GM12878 (cell line): ENCODE results near the gene NR2F6. TPM values are rescaled to one million over a fixed set of nuclear protein-coding genes. Genes with fewer than 3 reads are reported as not detected.

Experiments used
- BMI1 ChIP-seq: fragments of 450-650 bp; IDR thresholded peaks from 2 replicates; pipeline ENCODE4 v1.6.1; 2016; ENCODE audit warnings: mild to moderate bottlenecking, moderate library complexity, borderline replicate concordance
- CREM ChIP-seq: IDR thresholded peaks from 2 replicates; pipeline ENCODE4 v1.6.1; 2014; ENCODE audit warnings: antibody characterized with exemption, low read depth
- EGR1 ChIP-seq, 2 experiments: IDR thresholded peaks; 1 replicate in 1 of 2; 2 replicates in 1 of 2; pipeline ENCODE4 v1.6.1; 2011 to 2012; ENCODE audit warnings: low read depth in 2 of 2, low read length in 2 of 2, borderline replicate concordance in 1 of 2, mild to moderate bottlenecking in 1 of 2, moderate library complexity in 1 of 2
- EZH2 ChIP-seq: IDR thresholded peaks from 2 replicates; pipeline ENCODE4 v1.6.1; 2012; ENCODE audit warnings: low read depth, mild to moderate bottlenecking, control low read depth, inconsistent platforms, low read length, borderline replicate concordance; ENCODE audit not compliant: control insufficient read depth
- IKZF1 ChIP-seq: fragments of 450-650 bp; conservative IDR thresholded peaks from 2 replicates; pipeline ENCODE4 v1.6.1; 2017; ENCODE audit warnings: antibody characterized with exemption, mild to moderate bottlenecking
- KDM1A ChIP-seq: fragments of 200-600 bp; sonication (generic); IDR thresholded peaks from 2 replicates; pipeline ENCODE4 v1.6.1; 2016; ENCODE audit warnings: borderline replicate concordance
- MEF2A ChIP-seq: IDR thresholded peaks from 2 replicates; pipeline ENCODE4 v1.6.1; 2011; ENCODE audit warnings: low read depth, mild to moderate bottlenecking, low read length, moderate library complexity; ENCODE audit not compliant: insufficient read depth
- NFYB ChIP-seq: IDR thresholded peaks from 2 replicates; pipeline ENCODE4 v1.6.1; 2011; ENCODE audit warnings: low read depth, mild to moderate bottlenecking, low read length, improper control_type of control experiment, moderate library complexity; ENCODE audit not compliant: insufficient read depth
- NRF1 ChIP-seq: conservative IDR thresholded peaks from 2 replicates; pipeline ENCODE4 v1.6.1; 2011; ENCODE audit warnings: mild to moderate bottlenecking, low read depth, low read length, improper control_type of control experiment
- POLR2A ChIP-seq: IDR thresholded peaks from 2 replicates; pipeline ENCODE4 v1.6.1; 2011; ENCODE audit warnings: low read depth, mild to moderate bottlenecking, low read length
- RELA ChIP-seq: fragments of 450-650 bp; IDR thresholded peaks from 2 replicates; pipeline ENCODE4 v1.8.0; 2014; ENCODE audit warnings: borderline replicate concordance; ENCODE audit not compliant: partially characterized antibody
- RFX5 ChIP-seq: IDR thresholded peaks from 2 replicates; pipeline ENCODE4 v1.6.1; 2011; ENCODE audit warnings: low read depth, low read length, improper control_type of control experiment
- RUNX3 ChIP-seq: IDR thresholded peaks from 2 replicates; pipeline ENCODE4 v1.6.1; 2012; ENCODE audit warnings: low read length, inconsistent platforms
- SIN3A ChIP-seq: IDR thresholded peaks from 2 replicates; pipeline ENCODE4 v1.6.1; 2012; ENCODE audit warnings: low read depth, low read length, improper control_type of control experiment
- SMAD1 ChIP-seq: fragments of 450-650 bp; IDR thresholded peaks from 2 replicates; pipeline ENCODE4 v1.6.1; 2018; ENCODE audit warnings: mild to moderate bottlenecking, low read depth; ENCODE audit not compliant: partially characterized antibody
- SREBF1 ChIP-seq: IDR thresholded peaks from 2 replicates; pipeline ENCODE4 v1.6.1; 2012; ENCODE audit warnings: mild to moderate bottlenecking, low read length
- SRF ChIP-seq, 2 experiments: IDR thresholded peaks; 2 replicates each; pipeline ENCODE4 v1.6.1; 2011; ENCODE audit warnings: low read depth in 2 of 2, low read length in 2 of 2, mild to moderate bottlenecking in 1 of 2, moderate library complexity in 1 of 2
- TAF1 ChIP-seq: IDR thresholded peaks from 2 replicates; pipeline ENCODE4 v1.6.1; 2011; ENCODE audit warnings: mild to moderate bottlenecking, low read depth, low read length, borderline replicate concordance
- TARDBP ChIP-seq: IDR thresholded peaks from 2 replicates; pipeline ENCODE4 v1.6.1; 2016; ENCODE audit warnings: borderline replicate concordance
- YY1 ChIP-seq: IDR thresholded peaks from 2 replicates; pipeline ENCODE4 v1.6.1; 2011; ENCODE audit warnings: low read depth, mild to moderate bottlenecking, low read length
- ZNF207 ChIP-seq: fragments of 450-650 bp; IDR thresholded peaks from 2 replicates; pipeline ENCODE4 v1.6.1; 2014; ENCODE audit warnings: antibody characterized with exemption, mild to moderate bottlenecking, borderline replicate concordance
- ZNF274 ChIP-seq: IDR thresholded peaks from one replicate; pipeline ENCODE4 v1.8.0; 2011; ENCODE audit not compliant: insufficient read length, insufficient read depth
- polyA plus RNA-seq, 11 experiments: library from polyadenylated mRNA; depleted of rRNA in 4 of 11; unstranded in 6 of 11; stranded (reverse) in 5 of 11; fragments of >200 nt; fragmentation: Nextera tagmentation in 4 of 11; fragmentation: Illumina TruSeq in 1 of 11; extraction: Ambion mirVana in 4 of 11; extraction: Trizol in 1 of 11; gene quantifications; 1 replicate in 1 of 11; 2 replicates in 10 of 11; pipeline versions ENCODE4 v1.2.1 to v1.2.3, GENCODE V29; 2011 to 2016; ENCODE audit warnings: inconsistent platforms in 2 of 11, missing spikeins in 2 of 11, low read depth in 1 of 11
- total RNA-seq, 4 experiments: library from RNA; depleted of rRNA in 3 of 4; stranded (reverse); fragments of >200 nt in 3 of 4; fragmentation: Illumina TruSeq in 1 of 4; extraction: Trizol in 1 of 4; gene quantifications; 2 replicates each; pipeline versions ENCODE4 v1.2.1 to v1.2.3, GENCODE V29; 2013 to 2021
- TF ChIP-seq, protein P1 (sequence below), 3 experiments: IDR thresholded peaks in 2 of 3; conservative IDR thresholded peaks in 1 of 3; 2 replicates each; pipeline ENCODE4 v1.5.1; 2011; ENCODE audit warnings: low read depth in 3 of 3, low read length in 3 of 3, mild to moderate bottlenecking in 3 of 3, control low read depth in 2 of 3, moderate library complexity in 2 of 3, inconsistent platforms in 1 of 3, mixed read lengths in 1 of 3; ENCODE audit not compliant: control insufficient read depth in 2 of 3, insufficient read depth in 1 of 3; ENCODE audit errors: extremely low read depth in 1 of 3
- TF ChIP-seq, protein P2 (sequence below): fragments of 150-350 bp; IDR thresholded peaks from 2 replicates; pipeline ENCODE4 v1.6.1; 2016; ENCODE audit warnings: low read depth, low read length
- TF ChIP-seq, protein P3 (sequence below): fragments of 450-650 bp; IDR thresholded peaks from 2 replicates; pipeline ENCODE4 v1.6.1; 2016; ENCODE audit warnings: mild to moderate bottlenecking

Gene NR2F6
- total and polyA plus RNA-seq, 10 of the 15 experiments (the other 5 are each of a cell fraction or from before 2014, with no cell fraction given) = 0.18 to 15.5 (median 6.1) TPM

DNA sequence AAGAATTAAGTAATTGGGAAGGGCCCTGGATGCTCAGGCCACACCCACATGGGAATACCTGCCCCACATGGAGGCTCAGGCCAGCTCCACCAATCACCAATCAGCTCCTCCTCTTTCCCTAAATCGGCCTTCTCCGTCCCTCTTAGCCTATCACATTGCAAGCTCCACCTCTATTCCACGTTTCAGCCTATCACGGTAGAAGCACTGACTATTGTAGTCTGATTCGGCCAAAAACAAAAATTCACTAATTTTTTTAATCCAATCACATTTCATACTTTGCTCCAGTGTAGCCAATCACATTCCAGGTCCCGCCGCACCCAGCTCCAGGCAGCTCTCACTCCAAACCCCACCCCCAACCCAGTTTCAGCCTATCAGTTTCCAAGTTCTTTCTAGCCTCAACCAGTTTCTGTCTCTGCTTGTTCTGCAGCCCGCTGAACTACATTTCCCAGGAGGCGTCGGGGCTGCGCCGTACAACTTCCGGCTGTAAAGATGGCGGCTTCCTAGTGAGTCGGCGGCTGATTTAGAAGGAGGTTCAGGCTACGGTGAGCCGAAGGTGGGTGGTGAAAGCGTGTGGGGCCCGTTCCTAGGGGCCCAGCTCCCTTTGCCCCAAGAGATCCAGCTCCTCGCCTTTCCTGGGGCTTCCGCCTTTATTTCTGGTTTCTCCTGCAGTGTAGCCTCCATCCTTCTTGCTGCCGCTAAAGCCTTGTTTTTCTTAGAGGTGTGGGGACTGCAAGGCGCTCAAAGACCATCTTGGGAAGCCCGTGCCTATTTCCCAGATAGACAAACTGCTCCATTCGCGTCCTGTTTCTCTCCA is 21.5 kb upstream of the NR2F6 start, which contains the start of gene BABAM1 (continued):
- TF ChIP-seq YY1 (peak; percentile 99), TARDBP (peak; percentile 62; the same call in 1 of the 2 replicates), SREBF1 (peak; percentile 53), MEF2A (no peak), KDM1A (no peak), RUNX3 (peak; percentile 46), RFX5 (peak; percentile 87), SIN3A (peak; percentile 75), NRF1 (no peak), CREM (peak; percentile 93), SRF (IDR thresholded peaks at IDR 0.05; ENCODE audit: low read depth in 2 of 2, low read length in 2 of 2) (peak in 1 of 2 experiments; percentile 64; a peak in 1 of 4 replicates), ZNF274 (no peak), POLR2A (peak; percentile 84), IKZF1 (peak; percentile 92), EZH2 (peak; percentile 100), TAF1 (peak; percentile 95), NFYB (peak; percentile 97), SMAD1 (no peak), ZNF207 (peak; percentile 73; the same call in 1 of the 2 replicates), EGR1 (IDR thresholded peaks at IDR 0.05; ENCODE audit: borderline replicate concordance in 1 of 2, low read depth in 2 of 2, low read length in 2 of 2) (peak in 1 of 2 experiments; percentile 36; a peak in 1 of 3 replicates), BMI1 (no peak), RELA (peak; percentile 14)
- TF ChIP-seq, protein P1, sequence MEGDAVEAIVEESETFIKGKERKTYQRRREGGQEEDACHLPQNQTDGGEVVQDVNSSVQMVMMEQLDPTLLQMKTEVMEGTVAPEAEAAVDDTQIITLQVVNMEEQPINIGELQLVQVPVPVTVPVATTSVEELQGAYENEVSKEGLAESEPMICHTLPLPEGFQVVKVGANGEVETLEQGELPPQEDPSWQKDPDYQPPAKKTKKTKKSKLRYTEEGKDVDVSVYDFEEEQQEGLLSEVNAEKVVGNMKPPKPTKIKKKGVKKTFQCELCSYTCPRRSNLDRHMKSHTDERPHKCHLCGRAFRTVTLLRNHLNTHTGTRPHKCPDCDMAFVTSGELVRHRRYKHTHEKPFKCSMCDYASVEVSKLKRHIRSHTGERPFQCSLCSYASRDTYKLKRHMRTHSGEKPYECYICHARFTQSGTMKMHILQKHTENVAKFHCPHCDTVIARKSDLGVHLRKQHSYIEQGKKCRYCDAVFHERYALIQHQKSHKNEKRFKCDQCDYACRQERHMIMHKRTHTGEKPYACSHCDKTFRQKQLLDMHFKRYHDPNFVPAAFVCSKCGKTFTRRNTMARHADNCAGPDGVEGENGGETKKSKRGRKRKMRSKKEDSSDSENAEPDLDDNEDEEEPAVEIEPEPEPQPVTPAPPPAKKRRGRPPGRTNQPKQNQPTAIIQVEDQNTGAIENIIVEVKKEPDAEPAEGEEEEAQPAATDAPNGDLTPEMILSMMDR (IDR thresholded peaks at IDR 0.05 in 2 of 3, conservative IDR thresholded peaks at IDR 0.05 in 1 of 3; ENCODE audit: control insufficient read depth in 2 of 3, extremely low read depth in 1 of 3, insufficient read depth in 1 of 3, low read depth in 3 of 3, low read length in 3 of 3) = no peak
- TF ChIP-seq, protein P2, sequence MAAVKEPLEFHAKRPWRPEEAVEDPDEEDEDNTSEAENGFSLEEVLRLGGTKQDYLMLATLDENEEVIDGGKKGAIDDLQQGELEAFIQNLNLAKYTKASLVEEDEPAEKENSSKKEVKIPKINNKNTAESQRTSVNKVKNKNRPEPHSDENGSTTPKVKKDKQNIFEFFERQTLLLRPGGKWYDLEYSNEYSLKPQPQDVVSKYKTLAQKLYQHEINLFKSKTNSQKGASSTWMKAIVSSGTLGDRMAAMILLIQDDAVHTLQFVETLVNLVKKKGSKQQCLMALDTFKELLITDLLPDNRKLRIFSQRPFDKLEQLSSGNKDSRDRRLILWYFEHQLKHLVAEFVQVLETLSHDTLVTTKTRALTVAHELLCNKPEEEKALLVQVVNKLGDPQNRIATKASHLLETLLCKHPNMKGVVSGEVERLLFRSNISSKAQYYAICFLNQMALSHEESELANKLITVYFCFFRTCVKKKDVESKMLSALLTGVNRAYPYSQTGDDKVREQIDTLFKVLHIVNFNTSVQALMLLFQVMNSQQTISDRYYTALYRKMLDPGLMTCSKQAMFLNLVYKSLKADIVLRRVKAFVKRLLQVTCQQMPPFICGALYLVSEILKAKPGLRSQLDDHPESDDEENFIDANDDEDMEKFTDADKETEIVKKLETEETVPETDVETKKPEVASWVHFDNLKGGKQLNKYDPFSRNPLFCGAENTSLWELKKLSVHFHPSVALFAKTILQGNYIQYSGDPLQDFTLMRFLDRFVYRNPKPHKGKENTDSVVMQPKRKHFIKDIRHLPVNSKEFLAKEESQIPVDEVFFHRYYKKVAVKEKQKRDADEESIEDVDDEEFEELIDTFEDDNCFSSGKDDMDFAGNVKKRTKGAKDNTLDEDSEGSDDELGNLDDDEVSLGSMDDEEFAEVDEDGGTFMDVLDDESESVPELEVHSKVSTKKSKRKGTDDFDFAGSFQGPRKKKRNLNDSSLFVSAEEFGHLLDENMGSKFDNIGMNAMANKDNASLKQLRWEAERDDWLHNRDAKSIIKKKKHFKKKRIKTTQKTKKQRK = 0 out of 2 replicates have a peak, but pooled peaks have one; percentile 61
- TF ChIP-seq, protein P3, sequence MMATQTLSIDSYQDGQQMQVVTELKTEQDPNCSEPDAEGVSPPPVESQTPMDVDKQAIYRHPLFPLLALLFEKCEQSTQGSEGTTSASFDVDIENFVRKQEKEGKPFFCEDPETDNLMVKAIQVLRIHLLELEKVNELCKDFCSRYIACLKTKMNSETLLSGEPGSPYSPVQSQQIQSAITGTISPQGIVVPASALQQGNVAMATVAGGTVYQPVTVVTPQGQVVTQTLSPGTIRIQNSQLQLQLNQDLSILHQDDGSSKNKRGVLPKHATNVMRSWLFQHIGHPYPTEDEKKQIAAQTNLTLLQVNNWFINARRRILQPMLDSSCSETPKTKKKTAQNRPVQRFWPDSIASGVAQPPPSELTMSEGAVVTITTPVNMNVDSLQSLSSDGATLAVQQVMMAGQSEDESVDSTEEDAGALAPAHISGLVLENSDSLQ = peak; percentile 76; the same call in 1 of the 2 replicates
